Colonic mucosa (tissue), 4 donors: ENCODE results near the gene EML1. TPM values are rescaled to one million over a fixed set of nuclear protein-coding genes. Genes with fewer than 3 reads are reported as not detected.

Source experiments
- DNase-seq: peaks from one replicate; pipeline ENCODE4 v3.0.0-alpha.2; 2020
- H3K27ac ChIP-seq: fragments of 200-600 bp; one replicate; pipeline ENCODE4 v1.8.0; 2021
- H3K27me3 ChIP-seq: fragments of 200-600 bp; one replicate; pipeline ENCODE4 v1.8.0; 2021
- H3K36me3 ChIP-seq: fragments of 200-600 bp; one replicate; pipeline ENCODE4 v1.8.0; 2021
- H3K4me1 ChIP-seq: fragments of 200-600 bp; one replicate; pipeline ENCODE4 v1.8.0; 2021; ENCODE audit warnings: mild to moderate bottlenecking
- H3K4me3 ChIP-seq: fragments of 200-600 bp; one replicate; pipeline ENCODE4 v1.8.0; 2021
- H3K9ac ChIP-seq, 2 donors: one replicate each; pipeline ENCODE4 v1.7.0; 2013; ENCODE audit warnings: control low read depth in 2 of 2, low read depth in 2 of 2, low read length in 2 of 2
- H3K9me3 ChIP-seq: fragments of 200-600 bp; one replicate; pipeline ENCODE4 v1.8.0; 2021
- intact Hi-C: fragments of 100-400 bp; cut with DNase I; formaldehyde crosslinking; loops from one replicate; pipeline ENCODE4 v1.14.1; 2022
- total RNA-seq, 2 donors: library from RNA; stranded (reverse); fragmentation: NEBNext Ultra II Directional in 1 of 2; extraction: Animal tissue kit (Norgen Biotek cat#: 25700) in 1 of 2; gene quantifications; one replicate each; pipeline ENCODE4 v1.2.1, GENCODE V29; 2021
- TF ChIP-seq, protein P1 (sequence below): fragments of 200-600 bp; IDR thresholded peaks from one replicate; pipeline ENCODE4 v1.8.0; 2022; ENCODE audit warnings: antibody characterized with exemption, mild to moderate bottlenecking
- donor health status: healthy.
- donor health status: DM: no; HTN: no; CAD: no.
- donor health status: DM: no; HTN: no; CAD: no.

EML1 gene
- total RNA-seq, 2 donors from 2014 or later, result 3.6 to 14.2 TPM

DNA sequence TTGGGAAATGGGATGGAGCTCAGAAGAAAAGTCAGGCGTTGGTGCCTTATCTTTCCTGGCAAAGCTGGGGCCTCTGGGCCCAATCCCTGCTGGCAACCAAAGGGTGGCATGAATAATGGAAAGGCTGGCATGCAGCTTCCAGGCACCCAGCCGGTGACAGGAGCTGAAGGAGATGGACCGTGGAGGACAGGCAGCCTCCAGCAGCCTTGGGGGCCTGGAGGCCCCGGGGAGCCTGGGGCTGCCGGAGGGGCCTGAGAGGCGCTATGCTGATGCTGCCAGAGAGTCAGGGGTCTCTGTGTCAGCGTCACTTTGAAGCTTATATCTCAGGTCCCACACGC is 38.2 kb upstream of the EML1 start:
- intact Hi-C loops, result no loop called here
- Histone ChIP-seq H3K4me1 (no peaks in the 10 kb centered on the region), H3K36me3 (no peaks in the 10 kb centered on the region), H3K4me3 (no peak overlapping the region), H3K27me3 (no peaks in the 10 kb centered on the region), H3K9ac (peak overlapping the region in 1 of 2 donors; percentile 2), H3K27ac (no peak overlapping the region), H3K9me3 (no peaks in the 10 kb centered on the region)
- DNase-seq, result no peak
- TF ChIP-seq, protein P1, sequence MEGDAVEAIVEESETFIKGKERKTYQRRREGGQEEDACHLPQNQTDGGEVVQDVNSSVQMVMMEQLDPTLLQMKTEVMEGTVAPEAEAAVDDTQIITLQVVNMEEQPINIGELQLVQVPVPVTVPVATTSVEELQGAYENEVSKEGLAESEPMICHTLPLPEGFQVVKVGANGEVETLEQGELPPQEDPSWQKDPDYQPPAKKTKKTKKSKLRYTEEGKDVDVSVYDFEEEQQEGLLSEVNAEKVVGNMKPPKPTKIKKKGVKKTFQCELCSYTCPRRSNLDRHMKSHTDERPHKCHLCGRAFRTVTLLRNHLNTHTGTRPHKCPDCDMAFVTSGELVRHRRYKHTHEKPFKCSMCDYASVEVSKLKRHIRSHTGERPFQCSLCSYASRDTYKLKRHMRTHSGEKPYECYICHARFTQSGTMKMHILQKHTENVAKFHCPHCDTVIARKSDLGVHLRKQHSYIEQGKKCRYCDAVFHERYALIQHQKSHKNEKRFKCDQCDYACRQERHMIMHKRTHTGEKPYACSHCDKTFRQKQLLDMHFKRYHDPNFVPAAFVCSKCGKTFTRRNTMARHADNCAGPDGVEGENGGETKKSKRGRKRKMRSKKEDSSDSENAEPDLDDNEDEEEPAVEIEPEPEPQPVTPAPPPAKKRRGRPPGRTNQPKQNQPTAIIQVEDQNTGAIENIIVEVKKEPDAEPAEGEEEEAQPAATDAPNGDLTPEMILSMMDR, result no peak

DNA sequence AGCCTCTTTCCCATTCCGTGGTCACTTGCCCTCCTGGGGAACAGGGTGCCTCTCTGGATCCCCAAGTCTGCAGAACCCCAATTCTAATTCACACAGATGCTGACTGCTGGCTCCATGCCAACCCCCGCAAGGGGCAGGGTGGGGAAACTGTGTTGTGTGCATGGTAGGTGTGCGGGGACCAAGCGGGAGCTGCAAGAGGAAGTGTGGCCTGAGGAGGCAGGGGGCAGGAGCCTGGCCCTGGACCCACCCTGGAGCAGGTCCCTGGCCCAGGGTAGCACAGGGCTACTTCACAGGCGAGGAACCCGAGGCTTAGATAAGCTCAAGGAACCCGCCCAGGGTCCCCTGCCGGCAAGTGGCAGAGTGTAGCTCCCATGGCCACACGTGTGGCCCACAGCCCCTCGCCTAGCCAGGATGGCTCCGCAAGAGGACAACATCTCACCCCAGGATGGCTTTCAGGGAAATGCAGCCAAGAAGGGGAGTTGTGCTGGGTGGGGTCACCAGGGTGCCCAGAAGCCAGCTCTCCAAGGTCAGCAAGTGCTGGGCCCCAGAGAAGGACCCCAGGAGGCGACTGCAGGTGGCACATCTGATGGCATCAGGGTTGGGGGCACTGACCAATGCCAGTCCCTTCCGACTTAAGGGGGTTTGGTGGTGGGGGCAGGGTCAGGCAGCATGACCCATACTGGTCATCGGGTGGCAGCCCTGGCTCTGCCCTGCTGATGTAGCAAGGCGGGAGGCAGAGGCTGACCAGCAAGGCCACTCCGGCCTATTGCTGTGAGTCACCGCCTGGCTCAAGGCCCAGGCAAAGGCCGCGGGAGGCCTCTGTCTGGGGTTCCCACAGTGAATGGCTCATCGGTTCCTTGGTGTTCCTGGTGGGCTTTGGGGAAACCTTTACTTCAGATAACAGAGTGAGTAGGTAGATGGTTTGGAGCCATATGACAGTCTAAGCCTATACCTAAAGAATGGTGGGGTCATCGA is 37.3 kb upstream of the EML1 start:
- Histone ChIP-seq H3K9me3 (no peaks in the 10 kb centered on the region), H3K9ac (peak overlapping the region in 1 of 2 donors; percentile 23), H3K27me3 (no peaks in the 10 kb centered on the region), H3K4me1 (no peaks in the 10 kb centered on the region), H3K27ac (peak overlapping the region; percentile 40), H3K36me3 (no peaks in the 10 kb centered on the region), H3K4me3 (no peak overlapping the region)
- intact Hi-C loops, result no loop called here
- peak; percentile 64 for DNase-seq
- TF ChIP-seq, protein P1, result no peak

DNA sequence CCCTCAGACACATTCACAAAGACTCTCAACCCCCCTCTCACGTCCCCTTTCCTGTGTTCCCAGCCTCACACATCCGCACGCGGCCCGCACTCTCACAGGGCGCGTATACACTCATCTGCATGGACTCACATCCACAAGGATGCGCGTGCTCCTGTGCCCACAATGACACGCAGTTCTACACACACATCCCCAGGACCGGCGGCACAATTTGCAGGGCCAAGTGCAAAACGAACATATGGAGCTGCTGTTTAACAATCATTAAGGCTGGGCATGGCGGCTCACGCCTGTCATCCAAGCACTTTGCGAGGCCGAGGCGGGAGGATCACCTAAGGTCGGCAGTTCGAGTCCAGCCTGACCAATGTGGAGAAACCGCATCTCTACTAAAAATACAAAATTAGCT is 36.4 kb upstream of the EML1 start:
- Histone ChIP-seq H3K27me3 (no peaks in the 10 kb centered on the region), H3K9me3 (no peaks in the 10 kb centered on the region), H3K27ac (no peak overlapping the region), H3K9ac (peak overlapping the region in 1 of 2 donors; percentile 23), H3K4me3 (no peak overlapping the region), H3K36me3 (no peaks in the 10 kb centered on the region), H3K4me1 (no peaks in the 10 kb centered on the region)
- intact Hi-C loops, result no loop called here
- DNase-seq, result no peak
- TF ChIP-seq, protein P1, result no peak

DNA sequence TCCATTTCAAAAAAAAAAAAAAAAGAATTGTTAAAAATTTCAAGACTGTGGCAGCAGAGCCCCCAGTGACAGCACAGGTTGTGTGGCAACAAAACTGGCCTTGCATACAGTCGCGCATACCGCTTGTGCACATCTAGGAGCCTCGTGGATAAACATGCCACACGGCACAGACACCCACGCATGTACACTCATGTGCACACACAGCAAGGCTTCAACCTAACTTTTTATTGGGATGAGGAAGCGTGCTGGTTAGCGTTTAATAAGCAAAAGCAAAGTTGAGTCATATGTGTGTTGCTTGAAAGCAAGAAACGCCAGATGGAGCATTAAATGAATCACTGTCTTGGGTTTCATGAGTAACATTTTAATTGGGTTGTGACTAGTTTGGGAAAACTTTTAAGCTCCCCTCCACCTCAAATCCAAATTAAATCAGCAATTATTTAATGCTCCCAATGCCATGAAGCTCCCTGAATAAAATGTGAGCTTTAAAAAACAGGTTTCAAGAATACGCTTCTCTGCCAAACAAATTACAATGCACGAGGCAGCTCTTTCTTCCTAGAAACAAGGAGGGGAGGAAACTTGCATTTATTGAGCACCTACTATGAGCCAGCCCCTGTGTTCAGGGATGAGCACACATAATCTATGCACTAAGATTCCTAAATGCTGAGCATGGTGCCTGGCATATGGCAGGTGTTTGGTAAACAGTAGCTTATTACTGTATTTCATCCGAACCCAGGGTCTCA is 35.7 kb upstream of the EML1 start:
- intact Hi-C loops, result no loop called here
- no peak overlapping the region for H3K4me3 ChIP-seq

DNA sequence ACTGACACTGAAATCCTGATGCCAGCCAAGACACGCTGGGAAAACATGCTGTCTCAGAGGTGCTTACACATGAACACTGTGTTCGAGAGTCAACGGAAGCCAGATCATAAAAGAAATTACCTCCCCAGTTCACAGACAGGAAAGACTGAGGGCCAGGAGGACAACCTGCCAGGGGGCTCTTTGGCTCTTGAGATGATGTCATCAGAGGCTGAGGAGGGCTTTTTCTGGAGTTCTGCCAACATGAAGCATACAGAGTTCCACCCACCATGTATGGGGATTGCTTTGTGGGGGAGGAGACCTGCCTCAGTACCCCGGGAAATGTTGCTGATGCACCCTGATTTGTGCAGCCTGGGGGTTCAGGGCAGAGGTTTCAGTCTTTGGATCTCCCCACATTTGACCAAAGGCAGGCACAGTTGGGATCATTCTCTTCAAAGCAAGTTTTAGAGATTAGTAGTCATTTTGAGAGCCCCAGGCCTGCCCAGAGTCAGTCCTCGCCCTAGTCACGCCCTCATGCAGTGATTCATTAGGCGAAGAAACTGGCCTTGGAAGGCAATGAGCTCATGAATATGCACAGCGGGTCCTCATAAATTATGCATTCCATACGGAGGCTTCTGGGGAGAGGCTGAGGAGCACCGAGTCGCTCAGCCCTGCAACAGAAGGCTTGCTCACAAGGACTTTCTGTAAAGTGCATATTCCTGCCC is 34.9 kb upstream of the EML1 start:
- no peak for DNase-seq
- intact Hi-C loops, result no loop called here
- TF ChIP-seq, protein P1, result no peak
- Histone ChIP-seq H3K9me3 (no peaks in the 10 kb centered on the region), H3K27ac (peak overlapping the region; percentile 44), H3K4me1 (no peaks in the 10 kb centered on the region), H3K36me3 (no peaks in the 10 kb centered on the region), H3K4me3 (no peak overlapping the region), H3K9ac (no peak overlapping the region), H3K27me3 (no peaks in the 10 kb centered on the region)

More for the DNA sequence above, 35.7 kb upstream of the EML1 start:
- Histone ChIP-seq H3K9ac (no peak overlapping the region), H3K4me1 (no peaks in the 10 kb centered on the region), H3K27me3 (no peaks in the 10 kb centered on the region), H3K27ac (peak overlapping the region; percentile 44), H3K36me3 (no peaks in the 10 kb centered on the region), H3K9me3 (no peaks in the 10 kb centered on the region)
- no peak for DNase-seq
- TF ChIP-seq, protein P1, result no peak
